CD4-positive, alpha-beta memory T cell (primary cell): ENCODE data around the gene SLC16A5. TPM values are rescaled to one million over a fixed set of nuclear protein-coding genes. Genes with fewer than 3 reads are reported as not detected.
A peak's percentile ranks its signal among the peaks of the same experiment; 100 is the strongest.

Experiments used
- CTCF ChIA-PET: fragments of 350-600 bp; sonication (Branson Sonifier 250); formaldehyde crosslinking; loops from one replicate; lab custom pipeline; 2021; ENCODE audit warnings: inconsistent platforms; ENCODE audit not compliant: partially characterized antibody; lab: Charles Lee
- POLR2A ChIA-PET: fragments of 350-600 bp; sonication (Branson Sonifier 250); formaldehyde crosslinking; loops from one replicate; lab custom pipeline; 2021; ENCODE audit not compliant: partially characterized antibody; lab: Charles Lee
- DNase-seq, 5 donors: peaks; one replicate each; pipeline versions ENCODE4 v3.0.0 to v3.0.0-alpha.2; 2020 to 2022; ENCODE audit warnings: mixed read lengths in 1 of 5
- H3K27ac ChIP-seq: one replicate; pipeline ENCODE4 v1.7.0; 2013; ENCODE audit warnings: low read depth, low read length
- H3K27me3 ChIP-seq: 2 replicates; pipeline ENCODE4 v1.7.0; 2013; ENCODE audit warnings: mild to moderate bottlenecking, low read length, moderate library complexity; ENCODE audit not compliant: insufficient read depth
- H3K36me3 ChIP-seq: 2 replicates; pipeline ENCODE4 v1.7.0; 2013; ENCODE audit warnings: mild to moderate bottlenecking, low read length, moderate library complexity; ENCODE audit not compliant: insufficient read depth
- H3K4me1 ChIP-seq: 2 replicates; pipeline ENCODE4 v1.7.0; 2013; ENCODE audit warnings: mild to moderate bottlenecking, low read length, moderate library complexity; ENCODE audit not compliant: insufficient read depth
- H3K4me3 ChIP-seq, 2 donors: one replicate each; pipeline ENCODE4 v1.7.0; 2013; ENCODE audit warnings: low read length in 2 of 2, mild to moderate bottlenecking in 1 of 2
- H3K9me3 ChIP-seq, 2 donors: one replicate each; pipeline ENCODE4 v1.7.0; 2013; ENCODE audit warnings: low read length in 2 of 2, control low read depth in 1 of 2; ENCODE audit not compliant: control insufficient read depth in 1 of 2
- H3K27ac Mint-ChIP-seq, 7 donors: one replicate each; pipeline ENCODE4 v1.8.0; 2020 to 2021; ENCODE audit warnings: mixed read lengths in 7 of 7, mild to moderate bottlenecking in 6 of 7, inconsistent platforms in 3 of 7, moderate library complexity in 3 of 7
- H3K27me3 Mint-ChIP-seq, 2 donors: one replicate each; pipeline ENCODE4 v1.8.0; 2020 to 2021; ENCODE audit warnings: mixed read lengths in 2 of 2
- H3K36me3 Mint-ChIP-seq, 2 donors: one replicate each; pipeline ENCODE4 v1.8.0; 2020 to 2021; ENCODE audit warnings: mixed read lengths in 2 of 2, inconsistent platforms in 1 of 2, mild to moderate bottlenecking in 1 of 2
- H3K4me1 Mint-ChIP-seq, 4 donors: one replicate each; pipeline ENCODE4 v1.8.0; 2020 to 2021; ENCODE audit warnings: mixed read lengths in 4 of 4, mild to moderate bottlenecking in 1 of 4
- H3K4me3 Mint-ChIP-seq, 8 donors: one replicate each; pipeline ENCODE4 v1.8.0; 2020 to 2021; ENCODE audit warnings: mixed read lengths in 8 of 8, mild to moderate bottlenecking in 7 of 8, moderate library complexity in 6 of 8, inconsistent platforms in 3 of 8
- H3K9me3 Mint-ChIP-seq, 8 donors: one replicate each; pipeline ENCODE4 v1.8.0; 2020 to 2021; ENCODE audit warnings: mixed read lengths in 8 of 8, mild to moderate bottlenecking in 5 of 8, inconsistent platforms in 3 of 8, moderate library complexity in 1 of 8
- intact Hi-C: fragments of 100-400 bp; cut with micrococcal nuclease; formaldehyde crosslinking; loops from one replicate; pipeline ENCODE4 v1.15.1; 2023
- polyA plus RNA-seq, 2 donors: library from polyadenylated mRNA; unstranded; fragments of 300-500 nt; fragmentation: Illumina TruSeq; gene quantifications; one replicate each; pipeline ENCODE4 v1.2.3, GENCODE V29; 2021
- total RNA-seq, 2 experiments: library from RNA; stranded (reverse); gene quantifications; one replicate each; pipeline ENCODE4 v1.2.3, GENCODE V29; 2021

SLC16A5 gene
- total and polyA plus RNA-seq, 4 experiments from 2014 or later, result 2.9 to 13.9 (median 8.1) TPM

- peaks cover 41% of the 10 kb centered on the region for H3K4me1 ChIP-seq
- peak; percentile 85 to 89 (median 88) for DNase-seq
- no peaks in the 10 kb centered on the region for H3K36me3 ChIP-seq
- H3K9me3 ChIP-seq, result no peaks in the 10 kb centered on the region
- peak within 1 kb of the TSS; percentile 60 for H3K27ac ChIP-seq
- no peaks in the 10 kb centered on the region for H3K9me3 Mint-ChIP-seq
- POLR2A ChIA-PET, result interaction anchor here (0.6 to 9.9 kb wide), 28 partner anchors 8 to 180 kb away, joined by 3 to 97 read pairs (median 4); partner anchors contain the start of genes ATP5PD, GGA3, HID1 and JPT1
- H3K4me1 Mint-ChIP-seq, result peaks cover 22 to 42% (median 31%) of the 10 kb centered on the region in 4 donors
- CTCF ChIA-PET, result interaction anchor here (1.2 to 9.9 kb wide), 6 partner anchors 11 to 147 kb away, joined by 4 to 325 read pairs (median 108); partner anchors contain the start of genes NT5C and NUP85
- H3K27me3 ChIP-seq, result no peaks in the 10 kb centered on the region
- peak within 1 kb of the TSS; percentile 88 to 93 (median 91) for H3K4me3 Mint-ChIP-seq
- peaks cover 11 to 12% of the 10 kb centered on the region in 2 donors for H3K36me3 Mint-ChIP-seq
- H3K27me3 Mint-ChIP-seq, result no peaks in the 10 kb centered on the region
- intact Hi-C loops, result loop anchor here (1.0 to 5.0 kb wide), 6 partner anchors 22 to 148 kb away; partner anchors contain the start of genes JPT1, KCTD2, MRPL58 and NT5C
- H3K4me3 ChIP-seq, result peak within 1 kb of the TSS; percentile 69 to 84
- H3K27ac Mint-ChIP-seq, result peak within 1 kb of the TSS; percentile 76 to 96 (median 92)
These were observed 21.9 kb downstream of the SLC16A5 start, which contains the start of gene ARMC7 for GRCh38 chr17:75109407-75110233. ARMC7 (plus strand) TSS chr17:75109969; CDS start chr17:75110289, 320 bp downstream.

GRCh38 chr17:75110234-75110937 lies 22.6 kb downstream of the SLC16A5 start:
- Mint-ChIP-seq H3K4me3 (peak overlapping the region; percentile 88 to 93 (median 91)), H3K4me1 (peaks cover 26 to 48% (median 36%) of the 10 kb centered on the region in 4 donors), H3K27ac (peak overlapping the region; percentile 76 to 96 (median 92)), H3K27me3 (no peaks in the 10 kb centered on the region), H3K36me3 (peaks cover 11 to 12% of the 10 kb centered on the region in 2 donors), H3K9me3 (no peaks in the 10 kb centered on the region)
- Histone ChIP-seq H3K9me3 (no peaks in the 10 kb centered on the region), H3K27ac (peak overlapping the region; percentile 60), H3K27me3 (no peaks in the 10 kb centered on the region), H3K4me1 (peaks cover 45% of the 10 kb centered on the region), H3K4me3 (peak overlapping the region; percentile 47 to 84), H3K36me3 (no peaks in the 10 kb centered on the region)
- CTCF ChIA-PET, result interaction anchor here (0.6 to 9.9 kb wide), 14 partner anchors 11 to 148 kb away, joined by 3 to 325 read pairs (median 5); partner anchors contain the start of genes MRPL58, NT5C and NUP85
- peak in 2 of 5 donors; percentile 11 to 23 for DNase-seq
- intact Hi-C loops, result loop anchor here (5.0 kb wide), 1 partner anchor 42 kb away; the partner anchor contains the start of gene JPT1
- POLR2A ChIA-PET, result interaction anchor here (0.6 to 9.9 kb wide), 30 partner anchors 9 to 284 kb away, joined by 3 to 97 read pairs (median 4); partner anchors contain the start of genes ATP5PD, GGA3, HID1 and KCTD2

- H3K9me3 Mint-ChIP-seq, result no peaks in the 10 kb centered on the region
- H3K36me3 Mint-ChIP-seq, result peaks cover 11 to 12% of the 10 kb centered on the region in 2 donors
- Histone ChIP-seq H3K27me3 (no peaks in the 10 kb centered on the region), H3K4me1 (peaks cover 45% of the 10 kb centered on the region), H3K36me3 (no peaks in the 10 kb centered on the region), H3K9me3 (no peaks in the 10 kb centered on the region), H3K4me3 (no peak overlapping the region), H3K27ac (no peak overlapping the region)
- H3K27ac Mint-ChIP-seq, result peak overlapping the region; percentile 17 to 81 (median 73)
- H3K4me1 Mint-ChIP-seq, result peaks cover 26 to 48% (median 36%) of the 10 kb centered on the region in 4 donors
- CTCF ChIA-PET, result interaction anchor here (0.6 to 9.9 kb wide), 13 partner anchors 9 to 150 kb away, joined by 3 to 325 read pairs (median 8); partner anchors contain the start of genes MRPL58, NT5C and NUP85
- H3K4me3 Mint-ChIP-seq, result peak overlapping the region; percentile 0 to 79 (median 71)
- no peaks in the 10 kb centered on the region for H3K27me3 Mint-ChIP-seq
- no peak for DNase-seq
- intact Hi-C loops, result loop anchor here (5.0 kb wide), 1 partner anchor 40 kb away; the partner anchor contains the start of gene JPT1
- POLR2A ChIA-PET, result interaction anchor here (0.6 to 9.9 kb wide), 7 partner anchors 12 to 159 kb away, joined by 3 to 97 read pairs (median 4); partner anchors contain the start of genes GGA3, MIF4GD, NT5C and SUMO2
These were observed 24.1 kb downstream of the SLC16A5 start for GRCh38 chr17:75111777-75112335.

- no peaks in the 10 kb centered on the region for H3K9me3 Mint-ChIP-seq
- H3K27me3 Mint-ChIP-seq, result no peaks in the 10 kb centered on the region
- no peaks in the 10 kb centered on the region for H3K9me3 ChIP-seq
- peaks cover 22 to 44% (median 34%) of the 10 kb centered on the region in 4 donors for H3K4me1 Mint-ChIP-seq
- peaks cover 19 to 21% of the 10 kb centered on the region in 2 donors for H3K36me3 Mint-ChIP-seq
- H3K27ac Mint-ChIP-seq, result peak overlapping the region; percentile 74 to 96 (median 92)
- peak overlapping the region; percentile 69 to 71 for H3K4me3 ChIP-seq
- POLR2A ChIA-PET, result interaction anchor here (0.6 to 9.9 kb wide), 43 partner anchors 9 to 421 kb away, joined by 3 to 97 read pairs (median 4); partner anchors contain the start of genes GGA3, HID1, MIF4GD and MRPL58
- no peaks in the 10 kb centered on the region for H3K27me3 ChIP-seq
- peak overlapping the region; percentile 85 to 97 (median 94) for H3K4me3 Mint-ChIP-seq
- DNase-seq, result peak; percentile 87 to 90 (median 89)
- no peaks in the 10 kb centered on the region for H3K36me3 ChIP-seq
- intact Hi-C loops, result loop anchor here (1.0 to 5.0 kb wide), 8 partner anchors 17 to 298 kb away; partner anchors contain the start of genes JPT1, NT5C and NUP85
- peak overlapping the region; percentile 66 for H3K27ac ChIP-seq
- CTCF ChIA-PET, result interaction anchor here (0.6 to 9.9 kb wide), 65 partner anchors 8 to 933 kb away, joined by 3 to 325 read pairs (median 6); partner anchors contain the start of genes ATP5PD, CDR2L, HID1 and JPT1
- peaks cover 40% of the 10 kb centered on the region for H3K4me1 ChIP-seq
These were observed 26.2 kb downstream of the SLC16A5 start for GRCh38 chr17:75113798-75114551.

- intact Hi-C loops, result loop anchor here (1.0 to 5.0 kb wide), 8 partner anchors 17 to 298 kb away; partner anchors contain the start of genes JPT1, NT5C and NUP85
- H3K9me3 ChIP-seq, result no peaks in the 10 kb centered on the region
- no peaks in the 10 kb centered on the region for H3K36me3 ChIP-seq
- peak overlapping the region; percentile 85 to 97 (median 94) for H3K4me3 Mint-ChIP-seq
- peak overlapping the region; percentile 69 to 71 for H3K4me3 ChIP-seq
- CTCF ChIA-PET, result interaction anchor here (0.6 to 9.9 kb wide), 61 partner anchors 8 to 932 kb away, joined by 3 to 325 read pairs (median 6); partner anchors contain the start of genes ATP5PD, CDR2L, HID1 and JPT1
- no peaks in the 10 kb centered on the region for H3K27me3 Mint-ChIP-seq
- DNase-seq, result no peak
- H3K36me3 Mint-ChIP-seq, result peaks cover 21 to 23% of the 10 kb centered on the region in 2 donors
- POLR2A ChIA-PET, result interaction anchor here (0.6 to 9.9 kb wide), 41 partner anchors 8 to 420 kb away, joined by 3 to 97 read pairs (median 5); partner anchors contain the start of genes GGA3, HID1, MIF4GD and MRPL58
- H3K9me3 Mint-ChIP-seq, result no peaks in the 10 kb centered on the region
- H3K4me1 Mint-ChIP-seq, result peaks cover 24 to 45% (median 33%) of the 10 kb centered on the region in 4 donors
- H3K27ac Mint-ChIP-seq, result peak overlapping the region; percentile 74 to 96 (median 92)
- H3K4me1 ChIP-seq, result peaks cover 36% of the 10 kb centered on the region
- no peaks in the 10 kb centered on the region for H3K27me3 ChIP-seq
- H3K27ac ChIP-seq, result peak overlapping the region; percentile 66
These were observed 27.0 kb downstream of the SLC16A5 start for GRCh38 chr17:75114552-75115314.
